Right lobe of liver (tissue), 6 donors: Measurements from ENCODE around the gene APBB2. TPM values are rescaled to one million over a fixed set of nuclear protein-coding genes. Genes with fewer than 3 reads are reported as not detected.

Experiments used
- ATAC-seq, 4 donors: fragments of 200-7000 bp; cut with Tn5 transposase; one replicate each; pipeline ENCODE4 v1.9.1; 2020; ENCODE audit warnings: mild to moderate bottlenecking in 4 of 4, moderate library complexity in 4 of 4
- DNase-seq, 3 donors: peaks; one replicate each; pipeline ENCODE4 v3.0.0-alpha.2; 2020
- H3K27ac ChIP-seq, 3 donors: fragments of 200-600 bp; one replicate each; pipeline ENCODE4 v1.8.0; 2022
- H3K27me3 ChIP-seq, 2 donors: fragments of 200-600 bp; one replicate each; pipeline ENCODE4 v1.8.0; 2022
- H3K36me3 ChIP-seq, 4 donors: fragments of 200-600 bp; sonication (generic) in 1 of 4; one replicate each; pipeline versions ENCODE4 v1.5.1 to v1.8.0; 2017 to 2022; ENCODE audit warnings: control low read depth in 1 of 4
- H3K4me1 ChIP-seq, 4 donors: fragments of 200-600 bp; sonication (generic) in 1 of 4; one replicate each; pipeline versions ENCODE4 v1.5.1 to v1.8.0; 2017 to 2022; ENCODE audit warnings: control low read depth in 1 of 4
- H3K4me3 ChIP-seq, 3 donors: fragments of 200-600 bp; one replicate each; pipeline ENCODE4 v1.8.0; 2022
- H3K9me3 ChIP-seq, 4 donors: fragments of 200-600 bp; sonication (generic) in 1 of 4; one replicate each; pipeline versions ENCODE4 v1.5.1 to v1.8.0; 2017 to 2022; ENCODE audit warnings: control low read depth in 1 of 4
- POLR2A ChIP-seq: fragments of 450-650 bp; IDR thresholded peaks from one replicate; pipeline ENCODE4 v1.6.1; 2017; ENCODE audit warnings: antibody characterized with exemption, mild to moderate bottlenecking
- WGBS: methylation state at CpG from one replicate; pipeline ENCODE4 v1.1.6; 2018; ENCODE audit warnings: low coverage, low lambda C conversion rate; ENCODE audit not compliant: insufficient coverage; ENCODE audit errors: missing lambda C conversion rate; 5-methylcytosine and 5-hydroxymethylcytosine counted together
- intact Hi-C, 2 donors: fragments of 100-400 bp; cut with DNase I; formaldehyde crosslinking; loops; one replicate each; pipeline versions ENCODE4 v1.11.2 to v1.14.1; 2022
- total RNA-seq, 6 experiments: library from RNA; depleted of rRNA in 2 of 6; stranded (reverse); fragments of >200 nt in 2 of 6; fragmentation: NEBNext Ultra II Directional in 3 of 6; extraction: Animal tissue kit (Norgen Biotek cat#: 25700) in 3 of 6; gene quantifications; one replicate each; pipeline versions ENCODE4 v1.1.0 to v1.2.4, GENCODE V29; 2016 to 2023
- TF ChIP-seq, protein P1 (sequence below), 4 donors: fragments of 200-600 bp in 3 of 4; fragments of 450-650 bp in 1 of 4; IDR thresholded peaks; one replicate each; pipeline versions ENCODE4 v1.5.1 to v1.8.0; 2016 to 2022; ENCODE audit warnings: antibody characterized with exemption in 4 of 4, mild to moderate bottlenecking in 2 of 4
- donor health status: DM: no; HTN: yes; CAD: no.
- donor health status: DM: no; HTN: no; CAD: no.
- donor health status: DM: no; HTN: no; CAD: no.
- donor health status: DM: no; HTN: yes; CAD: no.
- donor health status: DM: no; HTN: yes; CAD: no.

Gene APBB2
- total RNA-seq, 6 experiments from 2014 or later, result 14.1 to 27.9 (median 25.1) TPM

DNA sequence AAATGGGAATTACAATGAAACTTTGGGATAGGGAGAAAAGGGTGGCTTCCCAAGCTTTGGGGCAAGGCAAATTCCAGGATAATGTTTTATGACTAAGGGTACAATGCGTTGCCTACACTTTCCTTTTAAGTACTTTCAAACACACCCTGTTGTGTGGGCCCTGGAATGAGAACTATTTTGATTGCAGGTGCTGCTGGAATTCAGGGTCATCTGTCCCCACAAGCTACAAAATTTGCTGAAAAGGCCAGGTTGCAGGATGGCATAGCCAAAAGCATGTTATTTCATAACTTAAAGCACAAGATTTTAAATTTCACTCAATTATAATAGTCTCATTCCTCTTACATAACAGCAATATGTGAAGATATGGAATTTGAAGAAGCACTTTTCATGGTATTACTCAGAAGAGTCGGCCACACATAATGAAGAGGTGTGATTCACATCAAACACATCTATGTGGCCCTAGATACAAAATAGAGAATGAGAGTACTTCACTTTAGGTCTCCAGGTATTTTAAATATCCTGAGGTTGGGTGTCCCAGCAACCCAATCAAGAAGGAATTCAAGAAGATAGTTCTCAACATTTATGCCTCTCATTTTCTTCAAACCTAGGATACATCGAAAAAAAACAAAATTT is 89.3 kb downstream of the APBB2 start:
- no peak overlapping the region for H3K27ac ChIP-seq
- 70% methylated on average over 3 of the region's 3 CpGs for WGBS

GRCh38 chr4:41122775-41123174 is 91.6 kb downstream of the APBB2 start:
- H3K4me1 ChIP-seq, result peaks cover 0 to 24% (median 9%) of the 10 kb centered on the region in 4 donors
- no peaks in the 10 kb centered on the region for H3K36me3 ChIP-seq
- TF ChIP-seq, protein P1, sequence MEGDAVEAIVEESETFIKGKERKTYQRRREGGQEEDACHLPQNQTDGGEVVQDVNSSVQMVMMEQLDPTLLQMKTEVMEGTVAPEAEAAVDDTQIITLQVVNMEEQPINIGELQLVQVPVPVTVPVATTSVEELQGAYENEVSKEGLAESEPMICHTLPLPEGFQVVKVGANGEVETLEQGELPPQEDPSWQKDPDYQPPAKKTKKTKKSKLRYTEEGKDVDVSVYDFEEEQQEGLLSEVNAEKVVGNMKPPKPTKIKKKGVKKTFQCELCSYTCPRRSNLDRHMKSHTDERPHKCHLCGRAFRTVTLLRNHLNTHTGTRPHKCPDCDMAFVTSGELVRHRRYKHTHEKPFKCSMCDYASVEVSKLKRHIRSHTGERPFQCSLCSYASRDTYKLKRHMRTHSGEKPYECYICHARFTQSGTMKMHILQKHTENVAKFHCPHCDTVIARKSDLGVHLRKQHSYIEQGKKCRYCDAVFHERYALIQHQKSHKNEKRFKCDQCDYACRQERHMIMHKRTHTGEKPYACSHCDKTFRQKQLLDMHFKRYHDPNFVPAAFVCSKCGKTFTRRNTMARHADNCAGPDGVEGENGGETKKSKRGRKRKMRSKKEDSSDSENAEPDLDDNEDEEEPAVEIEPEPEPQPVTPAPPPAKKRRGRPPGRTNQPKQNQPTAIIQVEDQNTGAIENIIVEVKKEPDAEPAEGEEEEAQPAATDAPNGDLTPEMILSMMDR (IDR thresholded peaks at IDR 0.05), result peak in 1 of 4 donors; percentile 6
- TF ChIP-seq POLR2A, result no peak
- ATAC-seq (no peak), DNase-seq (no peak)
- H3K4me3 ChIP-seq, result no peak overlapping the region
- WGBS, result 93% methylated on average over 3 of the region's 7 CpGs
- no peaks in the 10 kb centered on the region for H3K9me3 ChIP-seq
- intact Hi-C loops, result no loop called here
- H3K27ac ChIP-seq, result no peak overlapping the region
- no peaks in the 10 kb centered on the region for H3K27me3 ChIP-seq

More for the DNA sequence above, 89.3 kb downstream of the APBB2 start:
- no peaks in the 10 kb centered on the region for H3K36me3 ChIP-seq
- no peak overlapping the region for H3K4me3 ChIP-seq
- intact Hi-C loops, result no loop called here
- H3K9me3 ChIP-seq, result no peaks in the 10 kb centered on the region
- H3K27me3 ChIP-seq, result no peaks in the 10 kb centered on the region
- TF ChIP-seq POLR2A, result no peak
- TF ChIP-seq, protein P1 (IDR thresholded peaks at IDR 0.05), result no peak
- DNase-seq, result no peak
- no peak for ATAC-seq
- H3K4me1 ChIP-seq, result peaks cover 0 to 12% (median 6%) of the 10 kb centered on the region in 4 donors

- Histone ChIP-seq H3K4me3 (no peak overlapping the region), H3K4me1 (peaks cover 0 to 24% (median 9%) of the 10 kb centered on the region in 4 donors), H3K9me3 (no peaks in the 10 kb centered on the region), H3K27ac (peak overlapping the region in 1 of 3 donors; percentile 80), H3K36me3 (no peaks in the 10 kb centered on the region), H3K27me3 (no peaks in the 10 kb centered on the region)
- intact Hi-C loops, result no loop called here
- TF ChIP-seq POLR2A, result no peak
- TF ChIP-seq, protein P1 (IDR thresholded peaks at IDR 0.05), result no peak
- no peak for DNase-seq
- no peak for ATAC-seq
Observed at GRCh38 chr4:41122309-41122708, 92.0 kb downstream of the APBB2 start.

GRCh38 chr4:41121906-41122305 is 92.4 kb downstream of the APBB2 start:
- WGBS, result 75% methylated on average over 2 of the region's 2 CpGs
- peak overlapping the region in 1 of 3 donors; percentile 80 for H3K27ac ChIP-seq
- H3K4me3 ChIP-seq, result no peak overlapping the region
- DNase-seq (no peak), ATAC-seq (no peak)
- H3K27me3 ChIP-seq, result no peaks in the 10 kb centered on the region
- no peaks in the 10 kb centered on the region for H3K36me3 ChIP-seq
- peaks cover 0 to 24% (median 9%) of the 10 kb centered on the region in 4 donors for H3K4me1 ChIP-seq
- intact Hi-C loops, result no loop called here
- no peaks in the 10 kb centered on the region for H3K9me3 ChIP-seq
- TF ChIP-seq POLR2A, result no peak
- TF ChIP-seq, protein P1 (IDR thresholded peaks at IDR 0.05), result no peak
